ENCODE measurements around the gene ZBED5. TPM values are rescaled to one million over a fixed set of nuclear protein-coding genes. Genes with fewer than 3 reads are reported as not detected.
"Not testable (repeated sequence)": the region's sequence is repeated elsewhere in the genome, so short reads cannot be mapped to it uniquely, and the experiment has no call there.

The ZBED5 gene
- total RNA-seq, 2 donors from 2014 or later, result 46.1 to 46.4 TPM

DNA sequence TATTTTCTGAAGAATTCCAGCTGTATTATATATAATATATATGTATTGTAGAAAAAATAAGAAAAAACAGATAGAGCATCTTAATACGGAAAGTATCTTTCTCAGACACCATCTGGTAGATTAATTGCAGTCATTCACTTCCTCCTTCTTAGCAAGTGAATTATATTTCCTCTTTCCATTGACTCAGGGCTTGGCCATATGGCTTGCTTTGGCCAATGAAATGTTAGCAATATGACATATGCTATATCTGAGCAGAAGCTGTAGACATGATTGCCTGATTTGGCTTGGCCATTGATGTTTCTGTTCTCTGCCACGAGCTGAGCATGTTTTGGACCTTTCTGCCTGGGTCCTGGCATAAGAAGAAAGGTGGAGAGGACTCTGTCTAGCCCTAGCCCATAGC, 34.4 kb upstream of the ZBED5 start:
- ATAC-seq (replicated peaks in 1 of 2) (no peak), DNase-seq (no peak)
- Mint-ChIP-seq H3K9me3 (peaks cover 0 to 10% of the 10 kb centered on the region in 2 donors), H3K27ac (no peak overlapping the region), H3K4me1 (ENCODE audit: low read depth) (no peaks in the 10 kb centered on the region), H3K4me3 (no peak overlapping the region), H3K27me3 (ENCODE audit: low read depth) (peaks cover 9% of the 10 kb centered on the region), H3K36me3 (ENCODE audit: insufficient read depth in 2 of 2) (peaks cover 6 to 12% of the 10 kb centered on the region in 2 donors)

DNA sequence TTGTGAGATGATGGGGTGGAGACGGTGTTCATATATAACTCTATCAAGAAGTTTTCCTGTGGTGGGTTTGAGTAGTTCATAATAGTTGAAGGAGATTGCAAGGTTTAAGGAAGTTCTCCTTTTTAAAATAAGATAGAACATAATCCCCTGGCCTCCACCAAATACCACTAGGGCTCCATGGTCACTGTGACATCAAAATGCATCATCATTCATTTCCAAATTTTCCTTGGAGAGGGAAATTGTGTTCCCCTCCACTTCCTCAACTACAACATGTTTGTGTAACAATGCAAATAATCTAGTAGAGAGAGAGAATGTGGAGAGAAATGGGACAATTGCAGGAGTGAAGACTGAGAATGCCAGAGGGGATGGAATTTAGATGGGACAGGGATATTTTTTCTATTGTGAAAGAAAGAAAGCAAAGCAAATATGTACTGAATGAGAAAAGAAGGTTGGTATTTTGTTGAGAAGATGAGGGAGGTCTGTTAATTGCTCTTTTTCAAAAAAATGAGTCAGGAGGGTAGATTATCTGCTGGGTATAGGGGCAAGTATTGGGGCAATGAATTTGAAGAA, 33.4 kb upstream of the ZBED5 start:
- Mint-ChIP-seq H3K4me3 (no peak overlapping the region), H3K27ac (no peak overlapping the region), H3K9me3 (peaks cover 0 to 10% of the 10 kb centered on the region in 2 donors), H3K4me1 (ENCODE audit: low read depth) (no peaks in the 10 kb centered on the region), H3K36me3 (ENCODE audit: insufficient read depth in 2 of 2) (peaks cover 6 to 12% of the 10 kb centered on the region in 2 donors), H3K27me3 (ENCODE audit: low read depth) (peaks cover 14% of the 10 kb centered on the region)
- DNase-seq, result no peak
- no peak for ATAC-seq (replicated peaks in 1 of 2)

DNA sequence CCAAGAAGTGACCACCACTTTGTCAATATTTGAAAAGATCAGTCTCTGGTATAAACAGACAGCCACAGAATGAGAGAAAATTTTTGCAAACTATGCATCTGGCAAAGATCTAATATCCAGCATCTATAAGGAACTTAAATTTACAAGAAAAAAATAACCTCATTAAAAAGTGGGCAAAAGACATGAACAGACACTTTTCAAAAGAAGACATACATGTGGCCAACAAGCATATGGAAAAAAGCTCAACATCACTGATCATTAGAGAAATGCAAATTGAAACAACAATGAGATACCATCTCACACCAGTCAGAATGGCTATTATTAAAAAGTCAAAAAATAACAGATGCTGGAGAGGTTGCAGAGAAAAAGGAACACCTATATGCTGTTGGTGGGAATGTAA, 32.2 kb upstream of the ZBED5 start:
- not testable (repeated sequence) for DNase-seq; H3K4me1 Mint-ChIP-seq (ENCODE audit: low read depth); H3K4me3 Mint-ChIP-seq; ATAC-seq (replicated peaks in 1 of 2); H3K27ac Mint-ChIP-seq
- H3K9me3 Mint-ChIP-seq, result peaks cover 0 to 10% of the 10 kb centered on the region in 2 donors
- H3K36me3 Mint-ChIP-seq (ENCODE audit: insufficient read depth in 2 of 2), result peaks cover 6 to 12% of the 10 kb centered on the region in 2 donors
- H3K27me3 Mint-ChIP-seq (ENCODE audit: low read depth), result peaks cover 14% of the 10 kb centered on the region

DNA sequence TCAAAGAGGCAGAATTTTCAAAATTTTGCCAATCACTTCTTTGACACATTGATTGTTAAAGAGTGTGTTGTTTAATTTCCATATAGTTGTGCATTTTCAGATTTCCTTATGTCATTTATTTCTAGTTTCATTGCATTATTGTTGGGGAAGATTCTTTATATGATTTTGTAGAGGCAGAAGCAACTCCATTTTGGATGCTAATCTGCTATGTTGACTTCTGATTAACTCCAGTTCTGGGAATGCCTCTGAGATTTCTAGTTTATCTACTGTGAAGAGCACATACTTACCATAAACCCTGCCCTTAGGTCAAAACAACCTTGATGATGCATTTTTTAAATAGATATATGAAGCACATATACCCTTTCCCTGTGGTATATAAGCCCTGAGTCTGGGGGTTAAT, 29.5 kb upstream of the ZBED5 start:
- DNase-seq, result no peak
- Mint-ChIP-seq H3K4me1 (ENCODE audit: low read depth) (no peaks in the 10 kb centered on the region), H3K4me3 (no peak overlapping the region), H3K36me3 (ENCODE audit: insufficient read depth in 2 of 2) (peaks cover 9 to 12% of the 10 kb centered on the region in 2 donors), H3K9me3 (peaks cover 0 to 10% of the 10 kb centered on the region in 2 donors), H3K27me3 (ENCODE audit: low read depth) (peaks cover 14% of the 10 kb centered on the region), H3K27ac (no peak overlapping the region)
- ATAC-seq (replicated peaks in 1 of 2), result no peak

DNA sequence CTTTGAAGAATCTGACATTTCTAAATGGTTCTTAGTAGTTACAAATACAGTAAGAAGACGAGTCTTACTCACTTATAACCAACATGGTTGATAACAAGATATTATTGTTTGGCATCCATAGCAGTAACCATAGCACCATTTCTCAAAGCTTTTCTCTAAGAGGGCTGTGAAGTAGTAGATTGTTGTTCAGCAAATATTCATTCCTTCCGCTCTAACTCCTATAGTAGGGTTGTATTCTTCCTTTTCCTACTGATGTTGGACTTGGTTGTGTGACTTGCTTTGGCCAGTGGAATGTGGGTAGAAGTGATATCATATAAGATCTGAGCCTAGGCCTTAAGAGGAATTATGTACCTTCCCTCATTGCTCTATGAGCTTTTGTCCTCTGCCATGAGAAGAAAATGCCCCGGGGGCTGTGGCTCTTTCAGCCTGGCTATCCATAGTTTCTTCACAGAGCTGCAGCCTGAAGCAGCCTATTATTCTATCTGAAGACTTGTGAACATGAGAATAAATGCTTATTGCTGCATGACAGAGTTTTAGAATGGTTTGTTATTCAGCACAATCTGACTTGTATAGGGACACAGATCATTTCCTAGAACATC, 28.9 kb upstream of the ZBED5 start:
- no peak for DNase-seq
- H3K36me3 Mint-ChIP-seq (ENCODE audit: insufficient read depth in 2 of 2), result peaks cover 9 to 12% of the 10 kb centered on the region in 2 donors
- H3K4me1 Mint-ChIP-seq (ENCODE audit: low read depth), result no peaks in the 10 kb centered on the region
- no peak overlapping the region for H3K27ac Mint-ChIP-seq
- H3K9me3 Mint-ChIP-seq, result peaks cover 0 to 10% of the 10 kb centered on the region in 2 donors
- H3K27me3 Mint-ChIP-seq (ENCODE audit: low read depth), result peaks cover 14% of the 10 kb centered on the region
- no peak for ATAC-seq (replicated peaks in 1 of 2)
- H3K4me3 Mint-ChIP-seq, result no peak overlapping the region

DNA sequence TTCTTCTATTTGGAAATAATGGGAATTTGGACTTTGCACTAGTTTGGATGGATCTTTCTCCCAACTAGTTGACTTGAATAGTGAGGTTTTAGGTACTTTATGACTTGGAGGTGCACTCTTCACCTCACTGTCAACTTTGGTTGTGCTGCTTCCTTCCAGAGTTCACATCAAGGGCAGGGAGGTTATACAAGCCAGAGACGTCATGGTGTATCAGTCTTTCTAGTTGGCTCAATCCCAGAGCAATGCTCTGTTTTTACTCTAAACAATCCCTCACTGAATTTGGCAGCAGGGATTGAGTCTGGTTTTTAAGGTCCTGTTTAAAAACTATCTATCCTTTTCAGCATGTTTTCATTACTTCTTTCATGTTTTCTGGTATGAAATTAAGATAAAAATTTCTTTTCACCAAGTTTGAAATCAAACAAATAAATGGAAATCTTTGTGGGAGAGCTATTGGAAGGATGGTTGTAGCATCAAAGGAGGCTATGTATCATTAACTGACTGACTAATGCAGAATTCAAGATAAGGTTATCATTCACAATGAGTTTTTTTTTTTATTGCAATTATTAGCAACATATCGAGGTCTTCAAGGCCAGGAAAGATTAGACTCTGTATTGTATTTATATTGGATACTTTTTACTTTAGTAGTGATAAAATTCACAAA, 28.0 kb upstream of the ZBED5 start:
- peaks cover 9 to 12% of the 10 kb centered on the region in 2 donors for H3K36me3 Mint-ChIP-seq (ENCODE audit: insufficient read depth in 2 of 2)
- peaks cover 14% of the 10 kb centered on the region for H3K27me3 Mint-ChIP-seq (ENCODE audit: low read depth)
- no peaks in the 10 kb centered on the region for H3K4me1 Mint-ChIP-seq (ENCODE audit: low read depth)
- no peak for DNase-seq
- ATAC-seq (replicated peaks in 1 of 2), result no peak
- no peak overlapping the region for H3K4me3 Mint-ChIP-seq
- H3K9me3 Mint-ChIP-seq, result peaks cover 0 to 9% of the 10 kb centered on the region in 2 donors
- no peak overlapping the region for H3K27ac Mint-ChIP-seq

DNA sequence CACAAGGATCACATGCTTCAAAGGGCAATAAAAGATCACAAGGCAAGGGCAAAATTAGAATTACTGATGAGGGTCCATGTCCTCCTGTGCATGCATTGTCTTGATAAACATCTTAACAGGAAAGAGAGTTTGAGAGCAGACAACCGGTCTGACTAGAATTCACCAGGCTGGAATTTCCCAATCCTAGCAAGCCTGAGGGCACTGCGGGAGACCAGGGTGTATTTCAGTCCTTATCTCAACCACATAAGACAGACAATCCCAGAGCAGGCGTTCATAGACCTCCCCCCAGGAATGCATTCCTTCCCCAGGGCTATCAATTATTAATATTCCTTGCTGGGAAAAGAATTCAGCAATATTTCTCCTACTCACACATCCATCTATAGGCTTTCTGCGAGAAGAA, 26.4 kb upstream of the ZBED5 start:
- not testable (repeated sequence) for ATAC-seq (replicated peaks in 1 of 2); H3K27ac Mint-ChIP-seq; H3K4me1 Mint-ChIP-seq (ENCODE audit: low read depth); DNase-seq; H3K36me3 Mint-ChIP-seq (ENCODE audit: insufficient read depth in 2 of 2); H3K4me3 Mint-ChIP-seq; H3K9me3 Mint-ChIP-seq
- H3K27me3 Mint-ChIP-seq (ENCODE audit: low read depth), result peaks cover 14% of the 10 kb centered on the region

DNA sequence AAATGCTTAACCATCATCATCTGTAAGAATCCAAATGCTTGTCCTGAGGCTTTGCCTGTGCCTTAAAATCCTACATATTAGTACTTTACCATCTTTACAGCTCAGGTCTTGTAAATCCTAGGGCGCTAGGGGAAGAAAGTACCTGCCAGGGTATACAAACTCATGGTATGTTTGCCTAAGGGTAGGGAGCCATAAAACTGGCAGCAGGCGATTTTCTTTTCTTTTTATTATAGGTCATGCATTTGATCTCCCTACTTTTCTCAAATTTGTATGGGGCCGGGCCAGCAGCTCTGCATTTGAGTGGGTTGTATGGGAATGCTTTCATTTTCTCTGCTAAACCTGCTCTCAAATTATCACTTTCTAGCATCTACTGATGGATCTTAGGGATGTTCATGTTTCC, 24.0 kb upstream of the ZBED5 start:
- DNase-seq, result no peak
- Mint-ChIP-seq H3K4me1 (ENCODE audit: low read depth) (peaks cover 17% of the 10 kb centered on the region), H3K36me3 (ENCODE audit: insufficient read depth in 2 of 2) (peaks cover 1 to 5% of the 10 kb centered on the region in 2 donors), H3K4me3 (no peak overlapping the region), H3K9me3 (no peaks in the 10 kb centered on the region), H3K27ac (no peak overlapping the region), H3K27me3 (ENCODE audit: low read depth) (peaks cover 2% of the 10 kb centered on the region)
- ATAC-seq (replicated peaks in 1 of 2), result no peak

DNA sequence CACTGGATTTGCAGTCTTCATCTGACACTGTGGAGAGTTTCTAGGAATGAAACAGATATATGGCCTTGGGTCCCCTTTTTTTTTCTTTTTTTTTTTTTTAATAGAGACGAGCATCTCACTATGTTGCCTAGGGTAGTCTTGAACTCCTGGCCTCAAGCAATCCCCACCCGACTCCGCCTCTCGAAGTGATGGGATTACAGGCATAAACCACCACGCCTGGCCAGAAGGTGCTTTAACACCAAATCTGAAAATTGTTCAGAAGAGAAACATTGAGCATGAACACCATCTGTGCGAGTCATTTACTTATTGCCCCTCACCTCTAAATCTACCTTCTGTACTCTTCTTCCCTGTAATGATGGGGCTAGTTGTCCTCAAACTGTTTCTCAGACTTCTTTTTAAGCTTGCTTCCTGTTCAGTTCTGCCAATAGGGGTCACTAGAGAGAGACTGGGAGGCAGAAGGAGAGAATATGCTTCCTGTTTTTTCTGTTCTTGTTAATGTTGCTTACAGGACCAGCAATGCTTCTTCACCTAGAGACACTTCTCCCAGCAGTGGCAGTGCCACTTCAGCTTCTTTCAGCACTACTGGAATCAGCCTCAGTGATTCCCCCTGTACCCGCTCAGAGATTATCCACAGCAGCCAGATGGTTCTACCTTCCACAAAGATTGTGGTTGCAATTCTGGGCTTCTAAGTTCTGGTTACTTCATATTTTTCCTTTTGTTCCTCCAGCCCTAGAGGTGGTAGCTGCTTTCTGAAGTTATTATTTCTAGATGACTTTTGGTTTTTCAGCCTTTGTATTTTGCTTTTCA, 20.8 kb upstream of the ZBED5 start:
- no peak overlapping the region for H3K27ac Mint-ChIP-seq
- H3K9me3 Mint-ChIP-seq, result peaks cover 0 to under 1% of the 10 kb centered on the region in 2 donors

DNA sequence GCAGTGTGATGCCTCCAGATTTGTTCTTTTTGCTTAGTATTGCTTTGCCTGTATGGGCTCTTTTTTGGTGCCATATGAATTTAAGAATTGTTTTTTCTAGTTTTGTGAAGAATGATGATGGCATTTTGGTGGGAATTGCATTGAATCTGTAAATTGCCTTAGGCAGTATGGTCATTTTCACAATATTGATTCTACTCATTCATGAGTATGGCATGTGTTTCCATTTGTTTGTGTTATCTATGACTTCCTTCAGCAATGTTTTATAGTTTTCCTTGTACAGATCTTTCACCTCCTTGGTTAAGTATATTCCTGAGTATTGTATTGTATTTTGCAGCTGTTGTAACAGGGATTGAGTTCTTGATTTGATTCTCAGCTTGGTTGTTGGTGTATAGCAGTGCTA, 18.3 kb upstream of the ZBED5 start:
- DNase-seq (no peak), ATAC-seq (replicated peaks in 1 of 2) (no peak)
- Mint-ChIP-seq H3K27ac (no peak overlapping the region), H3K36me3 (ENCODE audit: insufficient read depth in 2 of 2) (peaks cover 19 to 26% of the 10 kb centered on the region in 2 donors), H3K27me3 (ENCODE audit: low read depth) (no peaks in the 10 kb centered on the region), H3K4me3 (no peak overlapping the region), H3K9me3 (peaks cover 10 to 11% of the 10 kb centered on the region in 2 donors), H3K4me1 (ENCODE audit: low read depth) (peaks cover 17% of the 10 kb centered on the region)

More for the DNA sequence above, 20.8 kb upstream of the ZBED5 start:
- ATAC-seq (replicated peaks in 1 of 2) (peak; percentile 65 to 66), DNase-seq (peak; percentile 32 to 40)
- Mint-ChIP-seq H3K27me3 (ENCODE audit: low read depth) (no peaks in the 10 kb centered on the region), H3K4me3 (no peak overlapping the region), H3K4me1 (ENCODE audit: low read depth) (peaks cover 17% of the 10 kb centered on the region), H3K36me3 (ENCODE audit: insufficient read depth in 2 of 2) (peaks cover 7% of the 10 kb centered on the region in 2 donors)

DNA sequence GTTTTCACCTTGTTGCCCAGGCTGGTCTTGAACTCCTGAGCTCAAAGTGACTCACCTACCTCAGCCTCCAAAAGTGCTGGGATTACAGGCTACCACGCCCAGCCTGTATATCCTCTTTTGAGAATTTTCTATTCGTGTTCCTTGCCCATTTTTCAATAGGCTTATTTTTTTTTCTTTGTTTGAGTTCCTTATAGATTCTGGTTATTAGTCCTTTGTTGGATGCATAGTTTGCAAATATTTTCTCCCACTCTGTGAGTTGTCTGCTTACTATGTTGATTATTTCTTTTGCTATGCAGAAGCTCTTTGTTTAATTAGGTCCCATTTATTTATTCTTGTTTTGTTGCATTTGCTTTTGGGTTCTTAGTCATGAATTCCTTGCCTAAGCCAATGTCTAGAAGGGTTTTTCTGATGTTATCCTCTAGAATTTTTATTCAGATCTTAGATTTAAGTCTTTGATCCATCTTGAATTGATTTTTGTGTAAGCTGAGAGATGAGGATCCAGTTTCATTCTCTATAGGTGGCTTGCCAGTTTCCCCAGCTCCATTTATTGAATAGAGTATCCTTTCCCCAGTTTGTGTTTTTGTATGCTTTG, 17.7 kb upstream of the ZBED5 start:
- DNase-seq, result no peak
- H3K27ac Mint-ChIP-seq, result no peak overlapping the region
- peaks cover 10 to 11% of the 10 kb centered on the region in 2 donors for H3K9me3 Mint-ChIP-seq
- no peak for ATAC-seq (replicated peaks in 1 of 2)
- H3K27me3 Mint-ChIP-seq (ENCODE audit: low read depth), result no peaks in the 10 kb centered on the region
- peaks cover 20 to 26% of the 10 kb centered on the region in 2 donors for H3K36me3 Mint-ChIP-seq (ENCODE audit: insufficient read depth in 2 of 2)
- H3K4me3 Mint-ChIP-seq, result no peak overlapping the region
- H3K4me1 Mint-ChIP-seq (ENCODE audit: low read depth), result peaks cover 17% of the 10 kb centered on the region

DNA sequence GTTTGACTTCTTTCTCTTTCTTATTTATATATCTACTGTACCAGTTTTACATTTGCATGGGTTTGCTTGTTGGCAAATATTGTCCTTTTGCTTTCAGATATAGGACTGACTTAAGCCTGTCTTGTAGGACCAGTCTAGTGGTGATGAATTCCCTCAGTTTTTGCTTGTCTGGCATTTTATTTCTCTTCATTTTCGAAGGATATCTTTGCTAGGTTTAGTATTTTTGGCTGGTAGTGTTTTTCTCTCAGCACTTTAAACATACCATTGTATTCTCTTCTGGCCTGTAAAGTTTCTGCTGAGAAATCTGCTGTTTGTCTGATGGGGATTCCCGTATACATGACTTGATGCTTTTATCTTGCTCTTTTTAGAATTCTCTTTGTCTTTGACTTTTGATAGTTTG, 14.2 kb upstream of the ZBED5 start:
- H3K9me3 Mint-ChIP-seq, result peaks cover 10 to 11% of the 10 kb centered on the region in 2 donors

More for the DNA sequence above, 14.2 kb upstream of the ZBED5 start:
- DNase-seq, result no peak
- no peak for ATAC-seq (replicated peaks in 1 of 2)
- Mint-ChIP-seq H3K4me1 (ENCODE audit: low read depth) (peaks cover 11% of the 10 kb centered on the region), H3K27me3 (ENCODE audit: low read depth) (no peaks in the 10 kb centered on the region), H3K36me3 (ENCODE audit: insufficient read depth in 2 of 2) (peaks cover 19 to 24% of the 10 kb centered on the region in 2 donors), H3K27ac (no peak overlapping the region), H3K4me3 (no peak overlapping the region)

Measured in activated T-cell treated with anti-CD3 and anti-CD28 coated beads, Interleukin-2, amount 50 U/mL, for 72 hours (primary cell).